ENCODE measurements around the gene SPTB.

Gene SPTB

GRCh38 chr14:64730061-64730440 is 149.7 kb downstream of the SPTB start:
- peaks cover 0 to 49% (median 43%) of the 10 kb centered on the region in 5 donors for H3K36me3 ChIP-seq (ENCODE audit: control insufficient read depth in 5 of 5, insufficient read depth in 5 of 5, low read length in 5 of 5)
- no peak overlapping the region for H3K27ac ChIP-seq (ENCODE audit: low read depth, low read length)
- H3K27me3 ChIP-seq (ENCODE audit: control insufficient read depth in 5 of 5, insufficient read depth in 4 of 5, low read length in 5 of 5) = no peaks in the 10 kb centered on the region
- no peaks in the 10 kb centered on the region for H3K9me3 ChIP-seq (ENCODE audit: control insufficient read depth in 5 of 5, low read length in 5 of 5)
- no peak overlapping the region for H3K9ac ChIP-seq (ENCODE audit: low read length in 5 of 5)
- peaks cover 3 to 55% (median 33%) of the 10 kb centered on the region in 5 donors for H3K4me1 ChIP-seq (ENCODE audit: control insufficient read depth in 5 of 5, insufficient read depth in 5 of 5, low read length in 5 of 5)
- peak overlapping the region in 1 of 5 donors; percentile 9 for H3K4me3 ChIP-seq (ENCODE audit: low read depth in 1 of 5, low read length in 5 of 5)

GRCh38 chr14:64729386-64730060 is 150.2 kb downstream of the SPTB start:
- Histone ChIP-seq H3K9ac (ENCODE audit: low read length in 5 of 5) (peak overlapping the region in 1 of 5 donors; percentile 4), H3K4me3 (ENCODE audit: low read depth in 1 of 5, low read length in 5 of 5) (no peak overlapping the region), H3K36me3 (ENCODE audit: control insufficient read depth in 5 of 5, insufficient read depth in 5 of 5, low read length in 5 of 5) (peaks cover 0 to 49% (median 43%) of the 10 kb centered on the region in 5 donors), H3K9me3 (ENCODE audit: control insufficient read depth in 5 of 5, low read length in 5 of 5) (no peaks in the 10 kb centered on the region), H3K27ac (ENCODE audit: low read depth, low read length) (no peak overlapping the region), H3K27me3 (ENCODE audit: control insufficient read depth in 5 of 5, insufficient read depth in 4 of 5, low read length in 5 of 5) (no peaks in the 10 kb centered on the region), H3K4me1 (ENCODE audit: control insufficient read depth in 5 of 5, insufficient read depth in 5 of 5, low read length in 5 of 5) (peaks cover 3 to 60% (median 39%) of the 10 kb centered on the region in 5 donors)

- peaks cover 0 to 49% (median 40%) of the 10 kb centered on the region in 5 donors for H3K36me3 ChIP-seq (ENCODE audit: control insufficient read depth in 5 of 5, insufficient read depth in 5 of 5, low read length in 5 of 5)
Measured at GRCh38 chr14:64728856-64729255, 150.9 kb downstream of the SPTB start.

GRCh38 chr14:64728106-64728505 is 151.6 kb downstream of the SPTB start:
- H3K4me1 ChIP-seq (ENCODE audit: control insufficient read depth in 5 of 5, insufficient read depth in 5 of 5, low read length in 5 of 5) = peaks cover 5 to 68% (median 44%) of the 10 kb centered on the region in 5 donors
- H3K9ac ChIP-seq (ENCODE audit: low read length in 5 of 5) = no peak overlapping the region
- no peak overlapping the region for H3K4me3 ChIP-seq (ENCODE audit: low read depth in 1 of 5, low read length in 5 of 5)
- no peaks in the 10 kb centered on the region for H3K9me3 ChIP-seq (ENCODE audit: control insufficient read depth in 5 of 5, low read length in 5 of 5)
- peaks cover 0 to 46% (median 40%) of the 10 kb centered on the region in 5 donors for H3K36me3 ChIP-seq (ENCODE audit: control insufficient read depth in 5 of 5, insufficient read depth in 5 of 5, low read length in 5 of 5)
- H3K27me3 ChIP-seq (ENCODE audit: control insufficient read depth in 5 of 5, insufficient read depth in 4 of 5, low read length in 5 of 5) = no peaks in the 10 kb centered on the region
- H3K27ac ChIP-seq (ENCODE audit: low read depth, low read length) = no peak overlapping the region

More at GRCh38 chr14:64728856-64729255, 150.9 kb downstream of the SPTB start:
- H3K9me3 ChIP-seq (ENCODE audit: control insufficient read depth in 5 of 5, low read length in 5 of 5) = no peaks in the 10 kb centered on the region
- H3K4me1 ChIP-seq (ENCODE audit: control insufficient read depth in 5 of 5, insufficient read depth in 5 of 5, low read length in 5 of 5) = peaks cover 3 to 61% (median 42%) of the 10 kb centered on the region in 5 donors
- no peaks in the 10 kb centered on the region for H3K27me3 ChIP-seq (ENCODE audit: control insufficient read depth in 5 of 5, insufficient read depth in 4 of 5, low read length in 5 of 5)
- no peak overlapping the region for H3K27ac ChIP-seq (ENCODE audit: low read depth, low read length)
- no peak overlapping the region for H3K4me3 ChIP-seq (ENCODE audit: low read depth in 1 of 5, low read length in 5 of 5)
- no peak overlapping the region for H3K9ac ChIP-seq (ENCODE audit: low read length in 5 of 5)

- Histone ChIP-seq H3K27me3 (ENCODE audit: control insufficient read depth in 5 of 5, insufficient read depth in 4 of 5, low read length in 5 of 5) (no peaks in the 10 kb centered on the region), H3K36me3 (ENCODE audit: control insufficient read depth in 5 of 5, insufficient read depth in 5 of 5, low read length in 5 of 5) (peaks cover 0 to 42% (median 37%) of the 10 kb centered on the region in 5 donors), H3K27ac (ENCODE audit: low read depth, low read length) (no peak overlapping the region), H3K9me3 (ENCODE audit: control insufficient read depth in 5 of 5, low read length in 5 of 5) (no peaks in the 10 kb centered on the region), H3K9ac (ENCODE audit: low read length in 5 of 5) (no peak overlapping the region), H3K4me1 (ENCODE audit: control insufficient read depth in 5 of 5, insufficient read depth in 5 of 5, low read length in 5 of 5) (peaks cover 5 to 73% (median 47%) of the 10 kb centered on the region in 5 donors), H3K4me3 (ENCODE audit: low read depth in 1 of 5, low read length in 5 of 5) (no peak overlapping the region)
Measured at GRCh38 chr14:64727551-64728071, 152.1 kb downstream of the SPTB start.

- Histone ChIP-seq H3K9me3 (ENCODE audit: control insufficient read depth in 5 of 5, low read length in 5 of 5) (no peaks in the 10 kb centered on the region), H3K9ac (ENCODE audit: low read length in 5 of 5) (no peak overlapping the region), H3K36me3 (ENCODE audit: control insufficient read depth in 5 of 5, insufficient read depth in 5 of 5, low read length in 5 of 5) (peaks cover 0 to 32% (median 26%) of the 10 kb centered on the region in 5 donors), H3K4me3 (ENCODE audit: low read depth in 1 of 5, low read length in 5 of 5) (no peak overlapping the region), H3K27ac (ENCODE audit: low read depth, low read length) (no peak overlapping the region), H3K27me3 (ENCODE audit: control insufficient read depth in 5 of 5, insufficient read depth in 4 of 5, low read length in 5 of 5) (no peaks in the 10 kb centered on the region), H3K4me1 (ENCODE audit: control insufficient read depth in 5 of 5, insufficient read depth in 5 of 5, low read length in 5 of 5) (peaks cover 5 to 84% (median 58%) of the 10 kb centered on the region in 5 donors)
Measured at GRCh38 chr14:64726585-64726890, 153.2 kb downstream of the SPTB start.

- Histone ChIP-seq H3K27me3 (ENCODE audit: control insufficient read depth in 5 of 5, insufficient read depth in 4 of 5, low read length in 5 of 5) (no peaks in the 10 kb centered on the region), H3K9ac (ENCODE audit: low read length in 5 of 5) (no peak overlapping the region), H3K9me3 (ENCODE audit: control insufficient read depth in 5 of 5, low read length in 5 of 5) (no peaks in the 10 kb centered on the region), H3K36me3 (ENCODE audit: control insufficient read depth in 5 of 5, insufficient read depth in 5 of 5, low read length in 5 of 5) (peaks cover 0 to 27% (median 21%) of the 10 kb centered on the region in 5 donors), H3K27ac (ENCODE audit: low read depth, low read length) (no peak overlapping the region), H3K4me1 (ENCODE audit: control insufficient read depth in 5 of 5, insufficient read depth in 5 of 5, low read length in 5 of 5) (peaks cover 9 to 89% (median 63%) of the 10 kb centered on the region in 5 donors), H3K4me3 (ENCODE audit: low read depth in 1 of 5, low read length in 5 of 5) (no peak overlapping the region)
Measured at GRCh38 chr14:64725879-64726584, 153.7 kb downstream of the SPTB start.

GRCh38 chr14:64725261-64725815 is 154.4 kb downstream of the SPTB start:
- H3K27ac ChIP-seq (ENCODE audit: low read depth, low read length) = no peak overlapping the region
- peaks cover 9 to 92% (median 68%) of the 10 kb centered on the region in 5 donors for H3K4me1 ChIP-seq (ENCODE audit: control insufficient read depth in 5 of 5, insufficient read depth in 5 of 5, low read length in 5 of 5)
- peak overlapping the region in 1 of 5 donors; percentile 20 for H3K9ac ChIP-seq (ENCODE audit: low read length in 5 of 5)
- no peaks in the 10 kb centered on the region for H3K27me3 ChIP-seq (ENCODE audit: control insufficient read depth in 5 of 5, insufficient read depth in 4 of 5, low read length in 5 of 5)
- H3K4me3 ChIP-seq (ENCODE audit: low read depth in 1 of 5, low read length in 5 of 5) = no peak overlapping the region
- no peaks in the 10 kb centered on the region for H3K9me3 ChIP-seq (ENCODE audit: control insufficient read depth in 5 of 5, low read length in 5 of 5)
- H3K36me3 ChIP-seq (ENCODE audit: control insufficient read depth in 5 of 5, insufficient read depth in 5 of 5, low read length in 5 of 5) = peaks cover 0 to 20% (median 15%) of the 10 kb centered on the region in 5 donors

GRCh38 chr14:64724578-64724930 is 155.2 kb downstream of the SPTB start:
- peaks cover 8 to 92% (median 66%) of the 10 kb centered on the region in 5 donors for H3K4me1 ChIP-seq (ENCODE audit: control insufficient read depth in 5 of 5, insufficient read depth in 5 of 5, low read length in 5 of 5)
- H3K9me3 ChIP-seq (ENCODE audit: control insufficient read depth in 5 of 5, low read length in 5 of 5) = no peaks in the 10 kb centered on the region
- peaks cover 0 to 18% (median 15%) of the 10 kb centered on the region in 5 donors for H3K36me3 ChIP-seq (ENCODE audit: control insufficient read depth in 5 of 5, insufficient read depth in 5 of 5, low read length in 5 of 5)
- H3K27ac ChIP-seq (ENCODE audit: low read depth, low read length) = no peak overlapping the region
- H3K9ac ChIP-seq (ENCODE audit: low read length in 5 of 5) = peak overlapping the region in 1 of 5 donors; percentile 20
- no peak overlapping the region for H3K4me3 ChIP-seq (ENCODE audit: low read depth in 1 of 5, low read length in 5 of 5)
- H3K27me3 ChIP-seq (ENCODE audit: control insufficient read depth in 5 of 5, insufficient read depth in 4 of 5, low read length in 5 of 5) = no peaks in the 10 kb centered on the region
